Stimulated activated CD4-positive, alpha-beta T cell treated with anti-CD3 and anti-CD28 coated beads, Interleukin-2, amount 100 ng/mL, for 4 hours (primary cell): ENCODE data around the gene MTMR11.

Source experiments
- DNase-seq: peaks from one replicate; pipeline ENCODE4 v3.0.0-alpha.2; 2020; ENCODE audit warnings: low read depth

The MTMR11 gene

DNA sequence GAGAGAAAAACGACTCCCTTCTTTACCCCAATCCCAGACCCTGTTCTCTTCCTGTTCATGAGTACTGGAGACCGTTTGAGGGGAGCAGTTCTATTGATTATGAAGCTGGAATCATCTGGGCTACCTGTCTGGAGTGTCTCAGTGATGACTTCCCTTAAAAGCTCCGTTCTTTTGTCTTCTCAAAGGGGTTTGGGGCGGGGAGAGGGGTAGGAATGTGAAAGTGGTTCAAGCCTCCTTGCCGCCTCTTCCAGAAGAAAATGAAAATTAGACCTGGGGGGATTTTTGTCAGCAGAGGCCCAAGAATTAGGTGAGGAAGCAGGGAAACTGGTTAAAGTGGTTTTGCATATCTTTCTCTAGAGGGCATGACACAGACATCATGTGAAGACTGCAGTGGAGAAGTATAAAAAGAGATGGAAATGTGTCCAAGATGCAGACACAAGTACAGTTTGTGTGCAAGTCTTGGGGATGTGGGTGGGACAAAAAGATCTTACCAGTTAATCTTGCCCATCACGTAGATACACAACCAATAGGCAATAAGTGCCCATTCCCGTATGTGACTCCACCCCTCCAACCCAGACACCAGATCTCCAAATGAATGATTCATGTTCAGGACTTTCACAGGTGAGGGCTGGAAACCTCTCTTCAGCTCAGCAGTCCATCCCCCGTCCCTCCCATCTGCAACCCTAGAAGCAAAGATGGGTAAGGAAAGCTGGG is 470 bp upstream of the MTMR11 start:
- no peak for DNase-seq

GRCh38 chr1:149934356-149934755 is 2.3 kb downstream of the MTMR11 start:
- DNase-seq: no peak

GRCh38 chr1:149933208-149933607 is 3.5 kb downstream of the MTMR11 start:
- DNase-seq: no peak

- no peak for DNase-seq
These were observed 4.2 kb downstream of the MTMR11 start for GRCh38 chr1:149932474-149932873.

DNA sequence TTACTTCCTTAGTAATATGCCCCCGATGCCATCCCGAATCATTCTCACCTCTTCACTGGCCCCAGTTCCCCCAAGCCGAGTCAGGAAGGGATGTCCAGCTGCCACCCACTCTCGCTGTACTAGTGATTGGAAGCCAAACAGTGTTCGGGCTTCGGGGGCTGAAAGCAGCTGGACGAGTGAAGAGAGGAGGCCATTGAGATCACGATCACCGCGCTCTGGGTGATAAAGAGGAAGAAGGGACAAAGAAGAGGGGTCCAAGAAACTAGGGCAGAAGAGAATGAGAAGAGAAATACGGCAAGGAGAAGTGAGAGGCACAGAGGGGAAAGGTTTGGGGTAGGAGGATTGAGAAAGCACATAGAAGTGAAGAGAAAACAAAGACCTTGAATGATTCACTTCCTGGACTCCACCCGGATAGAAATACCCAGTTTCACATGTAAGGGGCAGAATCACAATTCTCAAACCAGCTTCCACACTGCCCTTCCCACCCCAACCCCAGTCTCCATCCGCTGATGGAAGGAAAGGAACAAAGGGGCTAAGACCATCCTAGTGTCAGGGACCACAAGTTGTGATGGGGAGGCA is 5.4 kb downstream of the MTMR11 start:
- DNase-seq: no peak

GRCh38 chr1:149929856-149930255 is 6.8 kb downstream of the MTMR11 start:
- DNase-seq: no peak

DNA sequence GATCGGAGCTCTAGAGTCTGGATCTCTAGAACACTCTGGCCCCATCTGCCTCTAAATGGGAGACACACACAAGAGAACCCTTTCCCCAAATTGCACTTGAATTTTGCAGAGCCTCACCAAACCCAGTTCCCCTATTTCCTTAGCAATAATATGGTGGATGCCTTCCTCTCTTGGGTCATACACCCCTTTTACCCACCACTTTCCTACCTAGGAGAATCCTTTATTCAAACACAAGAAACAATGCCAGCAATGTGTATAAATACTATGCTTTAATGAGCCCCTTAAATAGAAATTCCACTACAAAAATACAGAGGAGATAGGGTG is 8.3 kb downstream of the MTMR11 start:
- DNase-seq: no peak

DNA sequence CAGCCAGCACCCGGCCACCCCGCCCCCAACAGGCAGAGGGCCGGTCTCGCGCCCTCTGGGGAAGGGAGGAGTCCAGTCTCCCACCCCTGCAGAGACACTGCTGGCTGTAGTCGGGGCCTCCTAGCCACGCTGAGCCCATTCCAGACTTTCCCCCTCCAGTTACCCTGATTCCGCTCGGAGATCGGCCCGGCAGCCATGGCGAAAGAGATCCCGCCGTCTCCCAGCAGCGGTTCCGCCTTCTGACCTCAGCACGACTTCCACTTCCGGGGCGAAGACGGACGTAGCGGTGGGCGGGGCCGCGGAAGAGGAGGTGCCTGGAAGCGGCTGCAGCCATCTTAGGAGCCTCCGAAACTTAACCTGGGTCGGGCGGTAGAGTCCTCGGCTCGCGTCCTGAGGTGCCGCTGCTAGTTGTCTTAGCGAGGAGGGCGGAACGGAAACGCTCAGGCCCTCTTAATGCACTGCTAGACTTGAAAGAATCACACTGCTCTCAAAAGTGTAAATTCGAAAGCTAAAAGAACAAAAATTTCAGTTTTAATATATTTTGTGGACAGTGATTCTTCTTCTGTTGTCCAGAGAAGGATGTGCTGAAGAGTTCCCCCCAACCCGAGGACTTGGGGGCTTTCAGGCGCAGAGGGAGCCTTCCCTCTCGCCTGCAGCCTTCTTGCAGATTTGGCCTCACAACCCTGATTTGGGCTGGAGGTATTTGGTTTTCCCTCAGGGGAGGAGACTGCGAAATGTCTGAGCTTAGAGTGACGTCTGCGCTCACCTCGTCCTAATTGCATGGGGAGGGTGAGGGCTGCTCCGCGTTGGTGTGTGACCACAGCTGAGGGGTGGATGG is 8.9 kb downstream of the MTMR11 start, which contains the start of gene SF3B4:
TSS of gene SF3B4 (minus strand) at position 241 of the 838 bp plus-strand sequence. CDS start at position 197, 44 bp downstream.
- peak; percentile 93 for DNase-seq

GRCh38 chr1:149927056-149927562 is 9.6 kb downstream of the MTMR11 start:
- no peak for DNase-seq

DNA sequence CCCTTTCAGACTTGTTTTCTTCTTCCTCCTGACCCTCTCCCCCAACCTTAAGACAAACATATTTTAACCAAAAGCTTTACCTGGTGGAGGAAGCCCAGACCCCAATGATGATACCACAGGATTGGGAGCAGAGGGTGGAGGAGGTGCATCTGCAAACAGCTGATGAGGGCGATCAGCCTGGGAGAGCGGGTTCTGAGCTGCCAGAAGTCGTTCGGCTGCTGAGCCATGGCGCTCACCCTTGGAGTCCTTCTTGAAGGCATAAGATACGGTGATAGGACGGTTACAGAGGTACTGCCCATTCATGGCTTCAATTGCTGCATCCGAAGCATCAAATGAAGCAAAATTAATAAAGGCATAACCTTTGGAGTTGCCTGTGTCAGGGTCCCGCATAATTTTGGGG is 10.4 kb downstream of the MTMR11 start:
- DNase-seq: no peak

- DNase-seq: no peak
These were observed 10.9 kb downstream of the MTMR11 start for GRCh38 chr1:149925751-149926150.

GRCh38 chr1:149925345-149925744 is 11.3 kb downstream of the MTMR11 start:
- DNase-seq: no peak

- no peak for DNase-seq
These were observed 13.1 kb downstream of the MTMR11 start for GRCh38 chr1:149923626-149924025.

- no peak for DNase-seq
These were observed 19.0 kb downstream of the MTMR11 start, which contains the start of gene SV2A for GRCh38 chr1:149917571-149918144. Gene SV2A, minus strand, starts transcription at chr1:149917844. Its CDS starts 4,004 bp downstream, at chr1:149913840.

GRCh38 chr1:149916898-149917252 is 19.8 kb downstream of the MTMR11 start:
- no peak for DNase-seq

- DNase-seq: no peak
These were observed 20.3 kb downstream of the MTMR11 start for GRCh38 chr1:149916193-149916897.

- no peak for DNase-seq
These were observed 21.1 kb downstream of the MTMR11 start for GRCh38 chr1:149915429-149916192.

DNA sequence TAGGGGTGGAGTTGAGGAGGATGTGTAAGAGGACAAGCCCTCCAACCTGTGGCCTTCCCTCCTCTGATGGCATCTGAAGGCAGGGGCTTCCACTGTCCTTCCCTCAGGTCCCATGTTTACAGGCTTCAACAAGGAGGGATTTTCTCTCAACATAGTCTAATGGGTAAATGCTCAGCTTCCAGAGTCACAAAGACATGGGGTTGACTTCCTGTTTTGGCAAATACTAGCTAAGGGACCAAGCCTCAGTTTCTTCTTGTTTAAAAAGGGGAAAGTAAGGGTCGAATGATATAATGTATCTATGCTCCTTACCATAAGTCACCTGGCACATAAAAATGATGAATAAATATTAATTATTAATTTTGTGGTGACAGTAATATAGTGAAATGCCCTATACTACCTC is 22.1 kb downstream of the MTMR11 start:
- no peak for DNase-seq

DNA sequence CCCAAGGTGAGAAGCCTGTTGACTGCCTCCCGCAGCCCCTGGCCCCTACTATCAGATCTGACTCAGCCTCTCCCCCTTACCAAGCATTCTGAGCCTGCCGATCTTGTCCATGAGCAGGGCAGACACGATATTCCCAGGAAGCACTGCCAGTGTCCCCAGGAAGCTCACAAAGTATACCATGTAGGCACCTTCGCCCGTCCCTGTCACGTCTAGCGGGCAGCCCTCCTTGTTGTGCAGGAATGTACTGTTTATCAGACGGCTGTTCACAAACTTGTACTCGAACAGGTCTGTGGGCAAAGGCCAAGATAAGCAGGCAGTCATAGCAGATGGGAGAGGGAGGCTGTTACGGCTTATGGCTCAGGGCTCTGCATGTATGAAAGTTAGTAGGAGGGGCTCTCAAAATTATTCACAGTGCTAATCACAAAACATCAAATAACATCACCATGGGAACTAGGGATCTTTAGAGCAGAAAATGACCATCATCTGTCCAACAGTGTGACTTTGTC is 30.1 kb downstream of the MTMR11 start:
- DNase-seq: no peak

DNA sequence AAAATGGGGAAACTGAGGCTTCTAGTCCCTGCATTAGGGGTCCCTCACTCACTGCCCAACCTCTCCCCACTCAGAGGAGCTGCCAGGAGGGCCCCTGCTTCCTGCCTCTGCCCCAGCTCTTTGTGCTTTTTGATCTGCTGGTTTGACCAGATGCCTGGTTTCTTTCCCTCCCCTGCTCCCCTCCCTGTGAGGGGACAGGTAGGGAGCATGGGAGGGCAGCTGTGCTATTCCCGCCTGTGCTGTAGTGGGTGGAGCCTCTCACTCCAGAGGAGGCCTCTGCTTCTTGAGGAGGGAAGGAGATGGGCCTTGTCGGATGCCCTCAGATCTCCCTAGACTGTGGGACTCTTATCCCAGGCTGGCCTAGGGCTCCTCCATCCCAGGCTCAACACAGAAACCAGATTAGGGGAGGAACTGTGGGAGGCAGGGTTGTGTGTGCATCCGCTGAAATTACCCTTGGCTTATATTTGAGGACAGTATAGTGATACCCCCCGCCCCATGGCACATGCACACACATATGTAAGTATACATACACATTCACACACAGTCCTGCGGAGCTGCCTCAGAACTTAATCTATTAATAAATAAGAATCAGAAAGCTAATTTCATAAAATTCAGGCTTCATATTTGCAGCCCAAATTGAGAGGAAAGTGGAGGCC is 32.7 kb downstream of the MTMR11 start:
- DNase-seq: no peak
